PFSK-1 (cell line): Measurements from ENCODE around the gene IL1A.

Experiments
- FOXP2 ChIP-seq: optimal IDR thresholded peaks from 2 replicates; pipeline ENCODE3; 2011; ENCODE audit warnings: borderline replicate concordance, control low read depth, inconsistent platforms; ENCODE audit not compliant: insufficient read depth; ENCODE audit errors: extremely low read length, extremely low read depth
- POLR2AphosphoS5 ChIP-seq: IDR thresholded peaks from 2 replicates; pipeline ENCODE4 v1.6.1; 2012; ENCODE audit warnings: low read depth, mild to moderate bottlenecking, control low read depth, low read length, moderate library complexity
- REST ChIP-seq, 2 experiments: IDR thresholded peaks; 2 replicates each; pipeline versions ENCODE4 v1.6.1 to v1.8.0; 2011 to 2012; ENCODE audit warnings: low read depth in 2 of 2, low read length in 2 of 2, control low read depth in 1 of 2, inconsistent platforms in 1 of 2, mild to moderate bottlenecking in 1 of 2, moderate library complexity in 1 of 2; ENCODE audit not compliant: insufficient read depth in 1 of 2
- SIN3A ChIP-seq: IDR thresholded peaks from 2 replicates; pipeline ENCODE4 v1.6.1; 2012; ENCODE audit warnings: mild to moderate bottlenecking, low read length, moderate library complexity, borderline replicate concordance; ENCODE audit not compliant: insufficient read depth
- TAF1 ChIP-seq: IDR thresholded peaks from 2 replicates; pipeline ENCODE4 v1.6.1; 2012; ENCODE audit warnings: low read length, control low read depth, borderline replicate concordance; ENCODE audit not compliant: insufficient read depth

IL1A gene

GRCh38 chr2:112725545-112726457 is 58.5 kb downstream of the IL1A start:
- TF ChIP-seq SIN3A (no peak), POLR2AphosphoS5 (no peak), TAF1 (no peak), REST (IDR thresholded peaks at IDR 0.05; ENCODE audit: insufficient read depth in 1 of 2, low read depth in 2 of 2, low read length in 2 of 2) (no peak), FOXP2 (no peak)

- TF ChIP-seq POLR2AphosphoS5 (no peak), TAF1 (no peak), FOXP2 (no peak), REST (IDR thresholded peaks at IDR 0.05; ENCODE audit: insufficient read depth in 1 of 2, low read depth in 2 of 2, low read length in 2 of 2) (no peak), SIN3A (no peak)
Measured at GRCh38 chr2:112724591-112725525, 59.4 kb downstream of the IL1A start.

GRCh38 chr2:112723995-112724394 is 60.3 kb downstream of the IL1A start:
- TF ChIP-seq SIN3A (no peak), POLR2AphosphoS5 (no peak), FOXP2 (no peak), REST (IDR thresholded peaks at IDR 0.05; ENCODE audit: insufficient read depth in 1 of 2, low read depth in 2 of 2, low read length in 2 of 2) (no peak), TAF1 (no peak)
